HepG2 (cell line): Measurements from ENCODE around the gene PPP1CA. TPM values are rescaled to one million over a fixed set of nuclear protein-coding genes. Genes with fewer than 3 reads are reported as not detected.

Experiments used
- AKNA ChIP-seq: sonication (generic); formaldehyde crosslinking; IDR thresholded peaks from 2 replicates; pipeline ENCODE4 v1.4.0; 2020; ENCODE audit warnings: missing genetic modification reagents, borderline replicate concordance
- CTCF ChIP-seq: sonication (generic); formaldehyde crosslinking; IDR thresholded peaks from 2 replicates; pipeline ENCODE4 v1.5.0; 2020; ENCODE audit warnings: mild to moderate bottlenecking, missing genetic modification reagents, moderate library complexity
- DMAP1 ChIP-seq: IDR thresholded peaks from 2 replicates; pipeline ENCODE4 v1.6.1; 2016
- DPF2 ChIP-seq: sonication (generic); formaldehyde crosslinking; IDR thresholded peaks from 2 replicates; pipeline ENCODE4 v1.4.0; 2020; ENCODE audit warnings: mild to moderate bottlenecking, low read depth, missing genetic modification reagents, borderline replicate concordance
- FOXO1 ChIP-seq: sonication (generic); formaldehyde crosslinking; IDR thresholded peaks from 2 replicates; pipeline ENCODE4 v1.4.0; 2020; ENCODE audit warnings: missing genetic modification reagents
- GMEB2 ChIP-seq: IDR thresholded peaks from 2 replicates; pipeline ENCODE4 v1.6.1; 2016; ENCODE audit warnings: missing biosample characterization, missing genetic modification reagents, low read depth
- HNF4A ChIP-seq: sonication (generic); formaldehyde crosslinking; IDR thresholded peaks from 2 replicates; pipeline ENCODE4 v1.4.0; 2020; ENCODE audit warnings: missing genetic modification reagents
- SP140L ChIP-seq: sonication (generic); formaldehyde crosslinking; IDR thresholded peaks from 2 replicates; pipeline ENCODE4 v1.4.0; 2020; ENCODE audit warnings: missing genetic modification reagents, borderline replicate concordance
- TCF7L2 ChIP-seq: IDR thresholded peaks from 2 replicates; pipeline ENCODE4 v1.6.1; 2011; ENCODE audit warnings: mild to moderate bottlenecking, low read depth, low read length, moderate library complexity
- THAP8 ChIP-seq: sonication (generic); formaldehyde crosslinking; IDR thresholded peaks from 2 replicates; pipeline ENCODE4 v1.5.1; 2020; ENCODE audit warnings: missing genetic modification reagents, mild to moderate bottlenecking, borderline replicate concordance
- ZBTB20 ChIP-seq: sonication (generic); formaldehyde crosslinking; IDR thresholded peaks from 2 replicates; pipeline ENCODE4 v1.8.1; 2023; ENCODE audit warnings: missing genetic modification reagents, low read depth, mild to moderate bottlenecking, borderline replicate concordance
- ZBTB42 ChIP-seq: sonication (generic); formaldehyde crosslinking; IDR thresholded peaks from 2 replicates; pipeline ENCODE4 v1.5.0; 2020; ENCODE audit warnings: mild to moderate bottlenecking, missing genetic modification reagents
- ZFAT ChIP-seq: sonication (generic); formaldehyde crosslinking; conservative IDR thresholded peaks from 2 replicates; pipeline ENCODE4 v1.8.1; 2023; ENCODE audit warnings: missing genetic modification reagents, inconsistent platforms
- ZIK1 ChIP-seq: sonication (generic); formaldehyde crosslinking; IDR thresholded peaks from 2 replicates; pipeline ENCODE4 v1.5.0; 2020; ENCODE audit warnings: mild to moderate bottlenecking, low read depth, missing genetic modification reagents, borderline replicate concordance
- ZKSCAN8 ChIP-seq: IDR thresholded peaks from 2 replicates; pipeline ENCODE4 v1.6.1; 2016; ENCODE audit warnings: borderline replicate concordance, missing genetic modification reagents, missing compliant biosample characterization
- ZNF512B ChIP-seq: sonication (generic); formaldehyde crosslinking; IDR thresholded peaks from 2 replicates; pipeline ENCODE4 v1.5.1; 2020; ENCODE audit warnings: missing genetic modification reagents, mild to moderate bottlenecking, borderline replicate concordance
- polyA plus RNA-seq, 8 experiments: library from polyadenylated mRNA; depleted of rRNA in 3 of 8; stranded (reverse) in 7 of 8; unstranded in 1 of 8; fragments of >200 nt; fragmentation: Illumina TruSeq in 4 of 8; extraction: Trizol in 4 of 8; gene quantifications; 2 replicates each; pipeline versions ENCODE4 v1.2.1 to v1.2.3, GENCODE V29; 2011 to 2016; ENCODE audit warnings: low read depth in 4 of 8, missing spikeins in 1 of 8, mixed read lengths in 1 of 8; ENCODE audit not compliant: insufficient read depth in 1 of 8
- total RNA-seq, 5 experiments: library from RNA; depleted of rRNA; stranded (reverse); fragments of >200 nt; fragmentation: Illumina TruSeq; extraction: Trizol; gene quantifications; 2 replicates each; pipeline ENCODE4 v1.2.3, GENCODE V29; 2016; ENCODE audit warnings: low read depth in 1 of 5

PPP1CA gene
- total and polyA plus RNA-seq, 2 of the 13 experiments (the other 11 are each of a cell fraction or from before 2014, with no cell fraction given), result 149 to 170 TPM

GRCh38 chr11:67391304-67392182 lies 10.1 kb downstream of the PPP1CA start, which contains the start of gene RAD9A (continued):
- TF ChIP-seq ZNF512B (CRISPR knock-in tag) (0 out of 2 replicates have a peak, but pooled peaks have one; percentile 55), SP140L (CRISPR knock-in tag) (no peak), CTCF (CRISPR knock-in tag) (peak; percentile 26; the same call in 1 of the 2 replicates), ZBTB20 (CRISPR knock-in tag) (no peak), HNF4A (CRISPR knock-in tag) (peak; percentile 26; the same call in 1 of the 2 replicates), DMAP1 (peak; percentile 92; the same call in 1 of the 2 replicates), GMEB2 (CRISPR knock-in tag) (peak; percentile 60), THAP8 (CRISPR knock-in tag) (peak; percentile 97; the same call in 1 of the 2 replicates), ZIK1 (peak; percentile 79), TCF7L2 (no peak), AKNA (CRISPR knock-in tag) (no peak), ZKSCAN8 (CRISPR knock-in tag) (no peak), FOXO1 (CRISPR knock-in tag) (no peak), ZFAT (no peak), ZBTB42 (CRISPR knock-in tag) (peak; percentile 84), DPF2 (CRISPR knock-in tag) (no peak)
